ENCODE data around the gene DCDC2.
"Not testable (repeated sequence)": the region's sequence is repeated elsewhere in the genome, so short reads cannot be mapped to it uniquely, and the experiment has no call there.

The DCDC2 gene

DNA sequence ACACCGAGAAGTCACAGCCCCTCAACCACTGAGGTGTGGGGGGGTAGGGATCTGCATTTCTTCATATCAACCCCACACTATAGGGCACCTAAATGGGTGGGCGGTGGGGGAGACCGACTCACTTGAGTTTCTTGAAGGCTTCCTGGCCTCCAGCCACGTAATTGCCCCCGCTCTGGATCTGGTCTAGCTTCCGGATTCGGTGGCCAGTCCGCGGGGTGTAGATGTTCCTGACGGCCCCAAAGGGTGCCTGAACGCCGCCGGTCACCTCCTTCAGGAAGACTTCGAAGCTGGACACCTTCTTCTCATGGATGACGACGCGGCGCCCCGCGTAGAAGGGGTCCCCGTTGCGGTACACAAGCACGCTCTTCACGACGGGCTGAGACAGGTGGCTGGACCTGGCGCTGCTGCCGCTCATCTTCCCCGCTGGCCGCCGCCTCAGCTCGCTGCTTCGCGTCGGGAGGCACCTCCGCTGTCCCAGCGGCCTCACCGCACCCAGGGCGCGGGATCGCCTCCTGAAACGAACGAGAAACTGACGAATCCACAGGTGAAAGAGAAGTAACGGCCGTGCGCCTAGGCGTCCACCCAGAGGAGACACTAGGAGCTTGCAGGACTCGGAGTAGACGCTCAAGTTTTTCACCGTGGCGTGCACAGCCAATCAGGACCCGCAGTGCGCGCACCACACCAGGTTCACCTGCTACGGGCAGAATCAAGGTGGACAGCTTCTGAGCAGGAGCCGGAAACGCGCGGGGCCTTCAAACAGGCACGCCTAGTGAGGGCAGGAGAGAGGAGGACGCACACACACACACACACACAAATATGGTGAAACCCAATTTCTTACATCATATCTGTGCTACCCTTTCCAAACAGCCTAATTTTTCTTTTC is at the start of gene DCDC2:
Gene DCDC2, minus strand, starts transcription at position 724 of the 883 bp plus-strand sequence. Its CDS starts 309 bp downstream, at position 415.
- peak; percentile 9 for DNase-seq (ENCODE audit: low read depth)

- DNase-seq (ENCODE audit: low read depth): no peak
These were observed 47.4 kb upstream of the DCDC2 start for GRCh38 chr6:24405262-24405661.

GRCh38 chr6:24403501-24403824 is 45.6 kb upstream of the DCDC2 start:
- DNase-seq (ENCODE audit: low read depth): no peak

GRCh38 chr6:24402697-24403500 is 45.0 kb upstream of the DCDC2 start, which contains the start of gene MRS2:
Gene MRS2 (plus strand): TSS chr6:24402936. CDS start chr6:24403047, 111 bp downstream.
- DNase-seq (ENCODE audit: low read depth): peak; percentile 68

GRCh38 chr6:24401458-24401857 is 43.6 kb upstream of the DCDC2 start:
- DNase-seq (ENCODE audit: low read depth): no peak

DNA sequence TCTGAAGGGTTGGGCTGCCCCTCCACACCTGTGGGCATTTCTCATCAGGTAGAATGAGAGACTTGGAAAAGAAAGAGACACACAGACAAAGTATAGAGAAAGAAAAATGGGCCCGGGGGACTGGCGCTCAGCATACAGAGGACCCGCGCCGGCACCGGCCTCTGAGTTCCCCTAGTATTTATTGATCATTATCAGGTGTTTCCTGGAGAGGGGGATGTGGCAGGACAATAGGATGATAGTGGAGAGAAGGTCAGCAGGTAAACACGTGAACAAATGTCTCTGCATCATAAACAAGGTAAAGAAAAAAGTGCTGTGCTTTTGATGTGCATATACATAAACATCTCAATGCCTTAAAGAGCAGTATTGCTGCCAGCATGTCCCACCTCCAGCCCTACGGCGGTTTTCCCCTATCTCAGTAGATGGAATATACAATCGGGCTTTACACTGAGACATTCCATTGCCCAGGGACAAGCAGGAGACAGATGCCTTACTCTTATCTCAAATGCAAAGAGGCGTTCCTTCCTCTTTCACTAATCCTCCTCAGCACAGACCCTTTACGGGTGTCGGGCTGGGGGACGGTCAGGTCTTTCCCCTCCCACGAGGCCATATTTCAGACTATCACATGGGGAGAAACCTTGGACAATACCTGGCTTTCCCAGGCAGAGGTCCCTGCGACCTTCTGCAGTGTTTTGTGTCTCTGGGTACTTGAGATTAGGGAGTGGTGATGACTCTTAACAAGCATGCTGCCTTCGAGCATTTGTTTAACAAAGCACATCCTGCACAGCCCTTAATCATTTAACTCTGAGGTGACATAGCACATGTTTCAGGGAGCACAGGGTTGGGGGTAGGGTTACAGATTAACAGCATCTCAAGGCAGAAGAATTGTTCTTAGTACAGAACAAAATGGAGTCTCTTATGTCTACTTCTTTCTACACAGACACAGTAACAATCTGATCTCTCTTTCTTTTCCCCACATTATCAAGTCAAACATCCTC is 42.5 kb upstream of the DCDC2 start:
- not testable (repeated sequence) for DNase-seq (ENCODE audit: low read depth)

DNA sequence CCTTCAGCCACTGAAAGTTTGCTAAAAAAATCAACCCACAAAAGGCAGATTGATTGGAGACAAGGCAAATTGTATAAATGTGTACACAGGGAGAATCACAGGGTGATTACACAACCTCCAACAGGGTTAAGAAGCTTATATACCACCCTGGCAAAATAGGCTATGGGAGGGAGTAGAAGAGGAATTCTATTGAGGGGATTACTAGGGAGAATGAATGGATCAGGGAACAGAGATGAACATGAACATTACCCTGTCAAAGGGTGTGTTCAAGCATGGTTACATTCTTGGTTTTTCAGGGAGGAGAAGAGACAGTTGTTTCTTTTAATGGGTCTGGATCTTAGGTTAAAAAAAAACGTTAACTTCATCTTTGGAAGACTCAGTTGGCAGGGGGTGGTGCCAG is 39.8 kb upstream of the DCDC2 start:
- no peak for DNase-seq (ENCODE audit: low read depth)

GRCh38 chr6:24396824-24397223 is 39.0 kb upstream of the DCDC2 start:
- DNase-seq (ENCODE audit: low read depth): no peak

- no peak for DNase-seq (ENCODE audit: low read depth)
These were observed 37.0 kb upstream of the DCDC2 start for GRCh38 chr6:24394780-24395437.

- no peak for DNase-seq (ENCODE audit: low read depth)
These were observed 36.4 kb upstream of the DCDC2 start for GRCh38 chr6:24394061-24394779.

DNA sequence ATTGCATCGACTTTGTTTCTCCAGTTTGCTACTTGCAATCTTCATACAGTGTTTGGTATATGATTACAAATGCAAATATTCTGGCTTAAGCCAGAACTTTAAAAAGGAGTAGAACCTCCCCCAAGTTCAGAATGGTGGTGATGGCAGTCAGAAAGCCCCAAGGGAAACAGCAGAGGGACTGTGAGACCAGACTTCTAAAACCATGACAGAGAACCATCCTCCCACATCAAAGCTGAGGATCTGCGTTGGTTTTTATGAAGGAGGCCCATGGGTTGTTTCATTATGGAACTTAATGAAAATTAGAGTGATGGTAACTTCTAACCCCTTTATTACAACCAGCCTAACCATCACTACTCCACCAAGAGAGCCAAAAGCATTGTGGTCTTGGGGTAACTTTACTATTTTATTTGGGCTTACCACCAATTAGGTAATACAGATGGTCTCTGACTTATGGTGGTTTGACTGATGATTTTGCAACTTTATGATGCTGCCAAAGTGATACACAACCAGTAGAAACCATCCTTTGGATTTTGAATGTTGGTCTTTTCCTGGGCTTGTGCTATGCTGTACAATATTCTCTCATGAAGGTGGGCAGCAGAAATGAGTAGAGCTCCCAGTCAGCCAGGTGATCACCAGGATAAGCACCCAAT is 34.0 kb upstream of the DCDC2 start:
- DNase-seq (ENCODE audit: low read depth): no peak

DNA sequence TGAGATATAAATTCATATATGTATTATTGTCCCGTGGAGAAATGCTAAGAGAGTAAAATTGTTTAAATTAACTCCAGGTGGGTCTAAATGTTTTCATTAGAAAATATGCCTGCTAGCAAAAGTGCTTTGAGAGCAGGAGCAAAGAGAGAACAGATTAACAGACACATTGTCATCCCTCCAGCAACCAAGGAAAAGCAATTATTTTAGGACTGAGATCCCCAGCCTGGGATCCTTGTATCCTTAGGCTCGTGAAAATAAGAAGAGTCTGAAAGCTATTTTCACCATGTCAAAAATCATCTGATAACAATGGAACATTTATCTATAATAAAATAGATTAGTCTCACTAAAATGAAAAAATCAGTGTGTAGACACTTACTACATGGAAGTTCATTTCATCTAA is 33.3 kb upstream of the DCDC2 start:
- DNase-seq (ENCODE audit: low read depth): no peak

DNA sequence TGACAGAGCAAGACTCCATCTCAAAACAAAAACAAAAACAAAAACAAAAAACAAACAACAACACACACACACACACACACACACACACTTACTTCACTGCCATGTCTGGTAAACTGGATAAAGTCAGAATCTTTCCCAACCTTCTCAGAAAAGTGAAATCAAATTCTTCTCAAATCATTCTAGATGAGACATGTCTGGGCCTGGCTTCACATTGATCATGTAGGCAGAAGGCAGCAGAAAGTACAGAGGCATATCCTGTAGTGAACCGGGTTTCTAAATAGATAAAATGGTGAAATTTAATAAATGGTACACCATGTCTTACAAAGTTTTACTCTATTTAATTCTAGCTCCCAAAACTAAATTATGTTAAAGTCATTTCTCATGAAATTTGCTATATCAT is 30.0 kb upstream of the DCDC2 start:
- no peak for DNase-seq (ENCODE audit: low read depth)

DNA sequence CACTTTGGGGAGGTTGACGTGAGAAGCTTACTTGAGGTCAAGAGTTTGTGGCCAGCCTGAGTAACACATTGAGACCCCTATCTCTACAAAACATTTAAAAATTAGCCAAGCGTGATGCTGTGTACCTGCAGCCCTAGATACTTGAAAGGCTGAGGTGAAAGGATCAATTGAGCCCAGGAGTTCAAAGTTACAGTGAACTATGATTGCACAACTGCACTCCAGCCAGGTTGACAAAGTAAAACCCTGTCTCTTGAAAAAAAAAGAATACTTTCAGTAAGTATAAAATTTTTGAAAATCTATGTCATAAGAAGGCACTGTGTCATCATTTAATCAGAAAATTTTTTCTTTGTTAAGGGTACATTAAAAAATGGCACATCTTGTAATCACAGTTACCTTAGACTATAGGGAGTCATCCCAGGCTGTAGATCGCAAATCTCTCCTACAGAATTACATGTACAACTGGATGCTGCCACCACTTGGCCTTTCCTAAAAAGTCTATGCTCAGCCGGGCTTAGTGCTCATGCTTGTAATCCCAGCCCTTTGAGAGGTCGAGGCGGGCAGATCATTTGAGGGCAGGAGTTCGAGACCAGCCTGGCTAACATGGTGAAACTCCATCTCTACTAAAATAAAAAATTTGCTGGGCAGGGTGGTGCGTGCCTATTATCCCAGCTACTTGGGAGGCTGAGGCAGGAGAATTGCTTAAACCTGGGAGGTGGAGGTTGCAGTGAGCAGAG is 27.8 kb upstream of the DCDC2 start:
- DNase-seq (ENCODE audit: low read depth): no peak

GRCh38 chr6:24384369-24385130 is 26.7 kb upstream of the DCDC2 start:
- DNase-seq (ENCODE audit: low read depth): not testable (repeated sequence)

- DNase-seq (ENCODE audit: low read depth): not testable (repeated sequence)
These were observed 25.1 kb upstream of the DCDC2 start for GRCh38 chr6:24382891-24383494.

GRCh38 chr6:24382220-24382540 is 24.3 kb upstream of the DCDC2 start:
- DNase-seq (ENCODE audit: low read depth): no peak

GRCh38 chr6:24381476-24382219 is 23.8 kb upstream of the DCDC2 start:
- DNase-seq (ENCODE audit: low read depth): no peak

Data from activated T-cell treated with anti-CD3 and anti-CD28 coated beads for 1 hour (primary cell).